PFSK-1 (cell line): ENCODE measurements around the gene PTPRN2.

Source experiments
- FOXP2 ChIP-seq: optimal IDR thresholded peaks from 2 replicates; pipeline ENCODE3; 2011; ENCODE audit warnings: borderline replicate concordance, control low read depth, inconsistent platforms; ENCODE audit not compliant: insufficient read depth; ENCODE audit errors: extremely low read length, extremely low read depth
- POLR2AphosphoS5 ChIP-seq: IDR thresholded peaks from 2 replicates; pipeline ENCODE4 v1.6.1; 2012; ENCODE audit warnings: low read depth, mild to moderate bottlenecking, control low read depth, low read length, moderate library complexity
- SIN3A ChIP-seq: IDR thresholded peaks from 2 replicates; pipeline ENCODE4 v1.6.1; 2012; ENCODE audit warnings: mild to moderate bottlenecking, low read length, moderate library complexity, borderline replicate concordance; ENCODE audit not compliant: insufficient read depth
- TAF1 ChIP-seq: IDR thresholded peaks from 2 replicates; pipeline ENCODE4 v1.6.1; 2012; ENCODE audit warnings: low read length, control low read depth, borderline replicate concordance; ENCODE audit not compliant: insufficient read depth
- TF ChIP-seq, protein P1 (sequence below), 2 experiments: IDR thresholded peaks; 2 replicates each; pipeline versions ENCODE4 v1.6.1 to v1.8.0; 2011 to 2012; ENCODE audit warnings: low read depth in 2 of 2, low read length in 2 of 2, control low read depth in 1 of 2, inconsistent platforms in 1 of 2, mild to moderate bottlenecking in 1 of 2, moderate library complexity in 1 of 2; ENCODE audit not compliant: insufficient read depth in 1 of 2

Gene PTPRN2

GRCh38 chr7:158061884-158062656, 525.6 kb downstream of the PTPRN2 start:
- TF ChIP-seq POLR2AphosphoS5 (no peak), SIN3A (no peak), FOXP2 (no peak), TAF1 (no peak)
- TF ChIP-seq, protein P1, sequence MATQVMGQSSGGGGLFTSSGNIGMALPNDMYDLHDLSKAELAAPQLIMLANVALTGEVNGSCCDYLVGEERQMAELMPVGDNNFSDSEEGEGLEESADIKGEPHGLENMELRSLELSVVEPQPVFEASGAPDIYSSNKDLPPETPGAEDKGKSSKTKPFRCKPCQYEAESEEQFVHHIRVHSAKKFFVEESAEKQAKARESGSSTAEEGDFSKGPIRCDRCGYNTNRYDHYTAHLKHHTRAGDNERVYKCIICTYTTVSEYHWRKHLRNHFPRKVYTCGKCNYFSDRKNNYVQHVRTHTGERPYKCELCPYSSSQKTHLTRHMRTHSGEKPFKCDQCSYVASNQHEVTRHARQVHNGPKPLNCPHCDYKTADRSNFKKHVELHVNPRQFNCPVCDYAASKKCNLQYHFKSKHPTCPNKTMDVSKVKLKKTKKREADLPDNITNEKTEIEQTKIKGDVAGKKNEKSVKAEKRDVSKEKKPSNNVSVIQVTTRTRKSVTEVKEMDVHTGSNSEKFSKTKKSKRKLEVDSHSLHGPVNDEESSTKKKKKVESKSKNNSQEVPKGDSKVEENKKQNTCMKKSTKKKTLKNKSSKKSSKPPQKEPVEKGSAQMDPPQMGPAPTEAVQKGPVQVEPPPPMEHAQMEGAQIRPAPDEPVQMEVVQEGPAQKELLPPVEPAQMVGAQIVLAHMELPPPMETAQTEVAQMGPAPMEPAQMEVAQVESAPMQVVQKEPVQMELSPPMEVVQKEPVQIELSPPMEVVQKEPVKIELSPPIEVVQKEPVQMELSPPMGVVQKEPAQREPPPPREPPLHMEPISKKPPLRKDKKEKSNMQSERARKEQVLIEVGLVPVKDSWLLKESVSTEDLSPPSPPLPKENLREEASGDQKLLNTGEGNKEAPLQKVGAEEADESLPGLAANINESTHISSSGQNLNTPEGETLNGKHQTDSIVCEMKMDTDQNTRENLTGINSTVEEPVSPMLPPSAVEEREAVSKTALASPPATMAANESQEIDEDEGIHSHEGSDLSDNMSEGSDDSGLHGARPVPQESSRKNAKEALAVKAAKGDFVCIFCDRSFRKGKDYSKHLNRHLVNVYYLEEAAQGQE (IDR thresholded peaks at IDR 0.05; ENCODE audit: insufficient read depth in 1 of 2, low read depth in 2 of 2, low read length in 2 of 2) = no peak

DNA sequence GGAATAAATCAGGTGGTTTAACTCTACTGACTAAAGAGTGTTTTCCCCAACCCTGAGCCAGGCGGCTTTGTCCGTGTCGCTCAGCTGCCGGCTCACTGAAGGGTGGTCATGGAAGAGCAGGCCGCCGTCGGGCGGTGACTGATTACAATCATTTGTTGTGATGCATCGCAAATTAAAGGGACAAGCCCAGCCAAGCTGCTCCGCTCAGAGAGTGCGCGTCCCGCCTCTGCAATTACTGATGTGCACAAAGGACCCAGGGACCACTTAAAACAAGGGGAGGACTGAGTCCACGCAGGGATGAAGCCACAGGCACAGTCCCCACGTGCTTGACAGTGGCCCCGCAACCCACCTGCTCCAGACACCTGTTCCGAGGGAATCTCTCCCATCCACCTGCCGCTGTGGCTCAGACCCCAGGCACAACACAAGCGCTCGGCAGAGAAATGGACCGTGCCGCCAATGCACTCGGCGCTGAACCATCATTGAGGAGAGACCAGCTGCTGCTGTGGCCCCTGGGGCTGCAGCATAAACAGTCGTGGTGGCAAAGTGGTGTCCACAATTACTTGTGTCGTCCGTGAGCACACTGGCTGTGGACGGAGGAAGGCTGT, 526.5 kb downstream of the PTPRN2 start:
- TF ChIP-seq FOXP2 (no peak), SIN3A (no peak), TAF1 (no peak), POLR2AphosphoS5 (no peak)
- TF ChIP-seq, protein P1 (IDR thresholded peaks at IDR 0.05; ENCODE audit: insufficient read depth in 1 of 2, low read depth in 2 of 2, low read length in 2 of 2) = no peak

- TF ChIP-seq FOXP2 (no peak), TAF1 (no peak), SIN3A (no peak), POLR2AphosphoS5 (no peak)
- TF ChIP-seq, protein P1 (IDR thresholded peaks at IDR 0.05; ENCODE audit: insufficient read depth in 1 of 2, low read depth in 2 of 2, low read length in 2 of 2) = no peak
Observed at GRCh38 chr7:158060216-158060615, 527.4 kb downstream of the PTPRN2 start.

GRCh38 chr7:158057446-158057845, 530.2 kb downstream of the PTPRN2 start:
- TF ChIP-seq, protein P1 (IDR thresholded peaks at IDR 0.05; ENCODE audit: insufficient read depth in 1 of 2, low read depth in 2 of 2, low read length in 2 of 2) = no peak
- TF ChIP-seq TAF1 (no peak), POLR2AphosphoS5 (no peak)
